GM18858 (cell line): ENCODE results near the gene SLC9A2.

Source experiments
- ATAC-seq: cut with Tn5 transposase; IDR thresholded peaks from one replicate; pipeline ENCODE4 v1.9.1; 2021; ENCODE audit not compliant: unreplicated experiment

SLC9A2 gene, protein sequence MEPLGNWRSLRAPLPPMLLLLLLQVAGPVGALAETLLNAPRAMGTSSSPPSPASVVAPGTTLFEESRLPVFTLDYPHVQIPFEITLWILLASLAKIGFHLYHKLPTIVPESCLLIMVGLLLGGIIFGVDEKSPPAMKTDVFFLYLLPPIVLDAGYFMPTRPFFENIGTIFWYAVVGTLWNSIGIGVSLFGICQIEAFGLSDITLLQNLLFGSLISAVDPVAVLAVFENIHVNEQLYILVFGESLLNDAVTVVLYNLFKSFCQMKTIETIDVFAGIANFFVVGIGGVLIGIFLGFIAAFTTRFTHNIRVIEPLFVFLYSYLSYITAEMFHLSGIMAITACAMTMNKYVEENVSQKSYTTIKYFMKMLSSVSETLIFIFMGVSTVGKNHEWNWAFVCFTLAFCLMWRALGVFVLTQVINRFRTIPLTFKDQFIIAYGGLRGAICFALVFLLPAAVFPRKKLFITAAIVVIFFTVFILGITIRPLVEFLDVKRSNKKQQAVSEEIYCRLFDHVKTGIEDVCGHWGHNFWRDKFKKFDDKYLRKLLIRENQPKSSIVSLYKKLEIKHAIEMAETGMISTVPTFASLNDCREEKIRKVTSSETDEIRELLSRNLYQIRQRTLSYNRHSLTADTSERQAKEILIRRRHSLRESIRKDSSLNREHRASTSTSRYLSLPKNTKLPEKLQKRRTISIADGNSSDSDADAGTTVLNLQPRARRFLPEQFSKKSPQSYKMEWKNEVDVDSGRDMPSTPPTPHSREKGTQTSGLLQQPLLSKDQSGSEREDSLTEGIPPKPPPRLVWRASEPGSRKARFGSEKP

DNA sequence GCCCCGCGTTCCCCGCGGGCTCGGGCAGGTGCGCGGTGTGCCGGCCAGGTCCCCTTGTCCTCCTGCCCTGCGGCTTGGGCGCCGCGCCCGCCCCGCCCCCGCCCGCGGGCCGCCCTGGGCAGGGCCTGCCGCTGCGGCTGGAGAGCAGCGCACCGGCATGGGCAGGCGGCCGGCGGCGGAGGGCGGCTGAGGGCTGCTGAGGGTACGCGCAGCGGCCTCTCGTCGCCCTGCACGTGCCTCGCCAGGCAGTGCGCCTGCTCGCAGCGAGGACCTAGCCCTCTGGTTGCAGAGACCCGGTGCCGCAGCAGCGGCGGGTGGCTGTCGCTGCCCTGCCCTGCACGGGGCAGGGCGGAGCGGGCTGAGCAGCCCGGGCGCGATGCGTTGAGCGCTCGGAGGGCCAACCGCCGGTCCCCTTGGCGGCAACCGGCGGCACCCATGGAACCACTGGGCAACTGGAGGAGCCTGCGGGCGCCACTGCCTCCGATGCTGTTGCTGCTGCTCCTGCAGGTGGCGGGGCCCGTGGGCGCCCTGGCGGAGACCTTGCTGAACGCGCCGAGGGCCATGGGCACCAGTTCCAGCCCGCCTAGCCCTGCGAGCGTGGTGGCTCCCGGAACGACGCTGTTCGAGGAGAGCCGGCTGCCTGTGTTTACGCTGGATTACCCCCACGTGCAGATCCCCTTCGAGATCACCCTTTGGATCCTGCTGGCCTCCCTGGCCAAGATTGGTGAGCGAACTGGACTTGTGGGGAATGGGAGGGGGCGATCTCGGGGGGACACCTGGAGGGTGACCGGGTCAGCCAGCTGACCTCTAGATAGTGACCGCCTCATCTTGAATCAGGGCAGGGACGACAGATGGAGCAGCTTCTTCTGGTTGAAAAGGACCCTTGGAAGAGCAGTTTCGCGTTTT is at the start of gene SLC9A2:
SLC9A2 (plus strand) TSS at position 140 of the 906 bp plus-strand sequence; CDS start at position 436, 296 bp downstream.
- ATAC-seq, result no peak

DNA sequence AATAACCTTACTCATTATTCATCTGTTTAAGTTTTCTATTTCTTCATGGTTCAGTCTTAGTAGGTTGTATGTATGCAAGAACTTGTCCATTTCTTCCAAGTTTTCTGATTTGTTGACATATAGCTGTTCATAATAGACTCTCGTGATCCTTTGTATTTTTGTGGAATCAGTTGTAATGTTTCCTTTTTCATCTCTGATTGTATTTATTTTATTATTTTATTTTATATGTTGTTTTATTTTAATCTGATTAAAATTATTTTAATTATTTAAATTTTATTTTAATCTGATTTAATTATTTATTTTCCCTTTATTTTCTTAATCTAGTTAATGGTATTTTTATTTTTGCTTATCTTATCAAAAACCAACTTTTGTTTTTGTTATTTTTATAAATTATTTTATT is 43.5 kb upstream of the SLC9A2 start:
- no peak for ATAC-seq

DNA sequence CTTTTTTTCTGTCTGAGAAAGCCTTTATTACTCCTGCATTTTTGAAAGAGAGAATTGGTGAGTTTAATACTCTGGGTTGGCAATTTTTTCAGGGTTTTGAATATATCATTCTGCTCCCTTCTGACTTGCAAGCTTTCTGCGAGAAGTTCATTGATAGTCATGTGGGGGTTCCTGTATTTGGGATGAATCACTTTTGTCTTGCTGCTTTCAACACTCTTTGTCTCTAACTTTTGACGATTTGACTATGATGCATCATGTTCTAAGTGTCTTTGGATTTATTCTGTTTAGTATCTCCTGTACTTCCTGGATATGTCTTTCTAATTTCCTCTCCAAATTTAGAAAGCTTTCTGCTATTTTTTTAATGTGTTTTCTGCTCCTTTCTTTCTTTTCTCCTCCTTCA is 41.0 kb upstream of the SLC9A2 start:
- no peak for ATAC-seq

DNA sequence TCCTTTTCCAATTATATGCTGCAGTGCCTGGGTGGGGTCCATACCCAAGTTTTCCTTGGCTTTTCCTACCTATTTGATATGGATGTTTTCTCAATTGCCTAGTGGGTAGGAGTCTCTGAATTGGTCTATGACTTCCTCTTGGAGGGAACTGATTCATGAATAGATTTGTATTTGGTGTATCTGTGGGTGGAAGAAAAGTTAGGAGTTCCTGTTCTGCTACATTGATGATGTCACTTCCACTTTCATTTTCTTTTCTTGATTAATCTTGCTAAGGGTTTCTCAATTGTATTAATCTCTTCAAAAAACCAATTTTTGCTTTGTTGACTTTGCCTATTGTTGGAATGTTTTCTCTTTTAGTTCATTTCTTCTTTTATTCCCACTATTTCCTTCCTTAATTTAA is 37.4 kb upstream of the SLC9A2 start:
- ATAC-seq, result no peak

DNA sequence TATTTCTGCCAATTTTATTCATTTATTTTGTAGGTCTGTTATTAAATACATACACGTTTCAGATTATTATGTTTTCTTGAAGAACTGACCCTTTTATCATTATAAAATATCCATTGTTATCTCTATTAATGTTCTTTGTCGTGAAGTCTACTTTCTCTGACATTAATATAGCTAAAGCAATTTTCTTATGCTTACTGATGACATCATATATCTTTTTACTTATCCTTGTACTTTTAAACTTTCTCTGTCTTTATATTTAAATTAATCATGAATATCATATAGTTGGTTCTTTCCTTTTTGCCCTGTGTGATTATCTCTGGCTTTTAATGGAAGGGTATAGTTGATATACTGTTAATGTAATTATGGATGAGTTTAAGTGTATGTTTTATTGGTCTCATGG is 36.5 kb upstream of the SLC9A2 start:
- no peak for ATAC-seq

DNA sequence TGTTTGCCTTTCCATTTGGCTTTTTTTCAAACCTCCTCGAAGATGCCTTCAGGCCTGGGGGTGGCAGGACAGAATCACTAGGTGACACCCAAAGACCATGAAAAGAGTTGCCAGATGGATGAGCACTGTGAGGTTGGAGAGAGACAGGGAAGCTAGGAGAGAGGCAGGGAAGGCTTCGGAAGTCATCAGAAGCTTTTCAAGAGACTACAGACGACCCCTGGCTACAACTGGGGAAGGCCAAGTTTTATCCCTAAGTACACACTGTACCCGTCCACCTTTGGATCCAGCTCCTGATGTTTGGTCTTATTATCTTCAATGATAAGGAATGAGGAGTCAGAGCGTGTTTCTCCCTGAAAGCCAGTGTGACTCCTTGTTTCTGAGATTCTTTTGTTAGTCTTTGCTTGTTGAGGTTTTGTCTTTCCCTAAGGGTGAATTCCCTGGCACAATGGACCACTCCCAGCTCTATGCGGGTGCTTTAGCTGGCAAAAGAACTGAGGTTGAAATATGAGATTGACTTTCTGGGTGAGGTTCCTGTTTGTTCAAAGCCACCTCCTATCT is 33.4 kb upstream of the SLC9A2 start:
- no peak for ATAC-seq

DNA sequence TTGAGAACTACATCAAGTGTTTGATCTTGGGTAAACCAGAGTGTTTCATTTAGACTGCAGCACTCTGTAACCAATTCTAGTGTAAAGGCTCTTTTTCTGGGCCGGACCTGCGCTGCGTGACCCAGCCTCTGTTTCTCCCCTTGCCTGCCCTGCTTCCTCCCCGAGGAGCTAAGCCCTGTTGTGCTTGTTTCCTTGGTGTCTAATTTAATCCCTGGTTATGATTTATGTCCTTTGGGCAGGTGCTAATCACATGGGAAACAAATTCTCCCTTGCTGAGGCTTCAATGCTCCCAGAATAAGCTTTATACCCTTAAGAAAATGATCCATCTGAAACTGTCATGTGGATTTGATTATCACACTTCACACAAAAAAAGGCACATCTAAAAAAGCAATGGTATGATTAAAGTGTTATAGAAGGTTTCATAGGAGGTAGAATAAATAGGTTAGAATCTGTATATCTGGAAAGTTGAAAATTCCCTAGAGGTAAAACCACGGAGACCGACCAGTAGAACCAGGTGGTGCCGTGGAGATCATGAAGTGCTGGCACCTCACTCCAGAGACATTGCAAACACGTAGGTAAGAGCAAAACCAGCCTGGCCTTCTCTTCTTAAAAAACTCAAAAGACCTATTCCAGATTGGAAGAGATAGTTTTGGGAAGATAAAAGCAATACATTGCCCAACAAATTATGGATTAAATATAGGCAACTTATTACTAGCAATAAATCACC is 31.0 kb upstream of the SLC9A2 start:
- ATAC-seq, result no peak

DNA sequence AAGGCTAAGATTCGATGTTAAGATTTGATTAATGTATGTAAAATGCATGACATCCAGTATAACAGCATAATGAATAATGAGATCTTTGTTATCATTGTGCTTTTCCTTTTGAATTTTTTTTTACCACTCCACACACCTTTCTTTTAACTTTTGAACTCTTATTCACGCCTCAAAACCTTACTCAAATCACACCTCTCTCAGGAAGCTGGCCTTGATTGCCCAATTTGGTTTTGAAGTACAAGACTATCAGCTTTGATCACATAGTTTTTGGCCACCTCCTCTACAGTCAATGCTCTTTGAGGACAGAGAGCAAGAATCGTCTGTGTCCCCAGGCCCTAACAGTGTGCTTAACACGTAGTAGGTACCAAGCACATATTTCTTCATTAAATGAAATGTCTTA is 29.9 kb upstream of the SLC9A2 start:
- ATAC-seq, result no peak

DNA sequence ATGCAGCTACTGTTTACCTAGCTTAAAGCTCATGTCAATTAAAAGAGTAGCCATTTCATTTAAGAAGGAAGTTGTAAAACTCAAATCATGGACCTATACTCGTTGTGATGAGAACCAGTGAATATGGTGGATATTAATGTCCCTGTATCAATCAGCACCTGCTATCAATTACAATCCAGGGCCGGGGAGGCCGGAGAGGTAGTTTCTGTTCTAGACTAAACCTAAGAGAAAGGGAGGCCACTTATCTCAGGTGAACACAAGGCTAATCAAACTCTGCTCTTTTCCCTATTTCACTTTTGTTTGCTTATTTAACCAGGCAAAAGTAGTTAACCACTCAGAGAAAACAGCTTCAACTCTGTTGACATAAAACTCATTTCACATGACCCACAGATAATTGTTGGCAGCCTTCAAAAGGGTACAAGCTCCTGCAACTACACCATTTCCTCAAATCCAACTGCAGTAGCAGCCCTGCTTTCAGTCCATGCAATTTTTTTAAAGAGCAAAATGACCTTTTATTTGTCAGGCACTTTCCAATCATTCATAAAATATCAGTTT is 27.8 kb upstream of the SLC9A2 start:
- no peak for ATAC-seq

DNA sequence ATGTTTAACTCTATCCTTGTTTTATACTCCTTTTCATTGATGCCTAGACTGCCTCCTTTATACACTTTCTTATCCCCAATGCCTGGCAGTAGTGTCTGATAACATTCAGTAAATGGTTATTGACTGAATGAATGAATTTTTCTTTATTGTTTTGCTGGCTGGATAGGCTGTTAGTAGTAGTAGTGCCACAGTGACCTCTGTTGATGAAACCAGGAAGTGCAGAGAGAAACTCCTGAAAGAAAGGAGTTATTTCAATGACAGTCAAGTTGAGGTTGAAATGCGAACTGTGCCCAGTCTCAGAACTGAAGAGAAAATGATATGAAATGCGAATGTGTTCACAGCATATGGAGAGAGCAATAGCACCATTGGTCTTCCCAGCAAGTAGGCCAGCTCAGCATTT is 26.8 kb upstream of the SLC9A2 start:
- ATAC-seq, result no peak

DNA sequence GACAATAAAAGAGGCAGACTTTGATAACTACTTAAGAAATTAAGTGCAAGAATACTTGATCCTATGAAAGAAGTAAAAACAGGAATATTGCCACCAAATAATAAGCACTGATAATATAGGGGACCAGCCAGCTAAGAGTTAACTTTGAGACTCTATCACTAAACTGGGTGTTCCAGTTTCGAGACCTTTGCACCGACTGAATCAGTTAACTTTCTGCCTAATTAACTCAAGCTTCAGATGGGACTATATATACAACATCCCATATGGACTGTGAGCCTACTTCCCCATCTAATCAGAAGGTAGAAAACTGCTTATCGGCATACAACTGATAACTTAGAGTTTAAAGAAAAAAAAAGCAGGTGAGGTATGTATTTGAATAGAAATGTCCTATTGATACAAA is 25.8 kb upstream of the SLC9A2 start:
- no peak for ATAC-seq

DNA sequence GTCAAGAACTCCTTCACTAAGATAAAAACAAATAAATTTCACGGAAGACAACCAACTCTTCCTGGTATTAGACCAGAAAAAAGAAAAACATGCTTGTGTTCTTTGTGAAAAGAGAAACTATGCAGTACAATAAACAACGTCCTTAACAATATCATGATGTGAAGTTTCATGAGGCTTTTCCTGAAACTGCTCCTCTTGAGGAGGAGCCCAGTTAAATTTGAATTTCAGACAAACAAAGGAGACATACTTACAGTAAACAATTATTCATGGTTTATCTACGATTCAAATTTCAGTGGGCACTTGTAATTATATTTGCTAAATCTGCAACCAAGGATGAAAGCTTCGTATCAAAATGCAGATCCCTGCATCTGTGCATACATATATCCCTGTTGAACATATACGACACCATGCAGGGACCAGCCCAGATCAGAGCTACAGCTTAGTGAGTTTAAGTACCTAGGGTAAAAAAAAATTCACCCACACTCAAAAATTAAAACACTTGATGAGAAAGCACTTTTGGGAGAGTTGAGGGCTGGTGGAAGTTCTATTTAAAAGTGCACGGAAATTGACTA is 24.8 kb upstream of the SLC9A2 start:
- no peak for ATAC-seq

DNA sequence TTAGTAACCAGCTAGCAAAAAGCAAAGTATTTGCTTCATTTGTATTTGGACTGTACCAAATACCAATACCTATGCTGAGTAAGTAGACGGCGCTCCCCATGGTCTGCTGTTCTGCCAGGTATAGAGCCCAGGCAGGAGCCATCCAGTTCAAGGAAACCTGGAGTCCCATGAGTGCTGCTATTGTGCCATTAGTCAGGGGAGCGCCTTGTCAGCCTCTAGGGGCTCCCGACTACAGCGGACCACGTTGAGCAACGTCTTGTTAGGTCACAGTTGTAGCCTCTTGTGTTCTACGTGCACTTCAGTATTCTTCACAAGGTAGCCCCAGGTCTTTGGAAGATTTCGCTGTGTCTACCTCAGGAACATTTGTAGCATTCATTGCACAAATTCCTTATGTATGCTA is 21.6 kb upstream of the SLC9A2 start:
- ATAC-seq, result no peak

DNA sequence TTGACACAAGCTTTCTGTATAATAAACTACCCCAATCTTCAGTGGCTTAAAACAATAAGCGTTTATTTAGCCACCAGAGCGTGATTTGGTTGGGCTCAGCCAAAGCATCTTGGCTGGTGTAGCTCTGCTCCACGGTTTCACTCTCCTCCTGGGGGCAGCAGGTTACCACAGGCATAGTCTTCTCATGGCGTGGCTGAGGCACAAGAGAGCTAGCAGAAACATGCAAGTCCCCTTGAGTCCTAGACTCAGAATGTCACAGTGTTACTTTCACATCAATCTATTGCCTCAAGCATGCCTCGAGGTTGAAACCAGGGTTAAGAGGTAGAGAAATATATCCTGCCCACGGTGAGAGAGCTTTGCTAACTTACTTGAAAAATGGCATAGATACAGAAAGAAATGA is 19.9 kb upstream of the SLC9A2 start:
- ATAC-seq, result no peak

DNA sequence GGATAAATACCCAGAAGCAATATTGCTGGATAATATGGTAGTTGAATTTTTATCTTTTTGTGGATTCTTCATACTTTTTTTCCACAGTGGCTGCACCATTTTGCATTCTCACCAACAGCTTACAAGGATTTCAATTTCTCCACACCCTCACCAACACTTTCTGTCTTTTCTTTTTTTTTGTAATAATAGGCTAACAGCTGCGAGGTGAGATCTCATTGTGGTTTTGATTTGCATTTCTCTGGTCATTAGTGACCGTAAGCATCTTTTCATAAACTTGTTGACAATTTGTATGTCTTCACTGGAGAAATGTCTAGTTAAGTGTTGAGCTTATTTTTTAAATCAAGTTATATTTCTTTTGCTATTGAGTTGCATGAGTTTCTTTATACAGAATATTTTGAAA is 17.6 kb upstream of the SLC9A2 start:
- ATAC-seq, result peak; percentile 42

DNA sequence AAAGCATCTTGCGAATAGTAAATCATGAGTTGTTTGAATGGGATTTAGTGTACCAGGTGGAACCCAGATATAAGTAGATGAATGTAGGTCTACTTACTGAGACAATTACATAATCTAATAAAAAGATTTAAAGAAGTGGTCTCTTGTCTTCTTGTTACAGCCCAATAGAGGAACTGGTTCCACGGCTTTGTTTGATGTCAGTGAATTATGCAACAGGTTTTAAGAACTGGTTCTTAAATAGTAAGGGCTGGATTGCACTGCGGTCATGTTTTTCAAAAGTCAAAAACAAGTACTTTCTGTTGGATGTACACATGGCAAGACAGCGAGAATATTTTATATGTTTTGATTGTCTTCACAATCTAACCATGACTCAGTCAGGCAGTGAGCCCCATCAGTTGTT is 15.4 kb upstream of the SLC9A2 start:
- ATAC-seq, result no peak

DNA sequence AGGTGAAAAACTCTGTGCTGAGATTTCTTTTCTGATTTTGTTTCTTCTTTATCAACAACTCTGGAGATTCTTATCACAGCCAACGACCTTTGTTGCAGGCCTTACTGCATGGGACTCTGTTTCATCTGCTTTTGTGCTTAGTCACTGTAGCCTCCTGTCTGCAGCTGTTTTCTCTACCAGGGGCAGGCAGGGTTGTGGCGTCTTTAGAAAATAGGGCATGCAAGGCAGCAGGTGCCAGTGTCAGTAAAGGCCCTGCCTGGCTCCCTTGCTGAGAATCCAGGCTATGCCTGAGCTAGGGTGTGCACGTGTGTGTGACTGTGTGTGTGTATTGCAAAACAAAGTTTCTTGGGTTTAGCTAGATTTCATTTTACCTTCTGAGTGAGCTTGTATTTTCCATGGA is 14.6 kb upstream of the SLC9A2 start:
- no peak for ATAC-seq

DNA sequence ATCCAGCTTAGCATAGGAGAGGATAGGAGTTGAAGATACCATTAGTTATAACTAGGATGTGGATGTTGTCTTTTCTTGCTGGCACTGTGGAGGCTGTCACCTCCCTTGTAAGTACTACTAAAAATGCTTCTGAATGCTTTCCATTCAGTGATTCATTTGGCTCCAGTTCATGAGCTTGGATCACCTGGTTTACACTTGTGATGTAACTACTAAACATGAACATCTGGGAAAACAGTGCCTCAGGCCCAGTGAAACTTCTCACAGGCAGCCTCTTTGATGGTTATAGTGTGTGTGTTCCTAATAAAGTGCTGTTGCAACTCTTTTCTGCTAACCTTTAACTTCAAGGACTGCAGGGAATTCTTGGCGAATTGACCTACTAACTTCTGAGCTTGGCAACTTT is 13.0 kb upstream of the SLC9A2 start:
- no peak for ATAC-seq

DNA sequence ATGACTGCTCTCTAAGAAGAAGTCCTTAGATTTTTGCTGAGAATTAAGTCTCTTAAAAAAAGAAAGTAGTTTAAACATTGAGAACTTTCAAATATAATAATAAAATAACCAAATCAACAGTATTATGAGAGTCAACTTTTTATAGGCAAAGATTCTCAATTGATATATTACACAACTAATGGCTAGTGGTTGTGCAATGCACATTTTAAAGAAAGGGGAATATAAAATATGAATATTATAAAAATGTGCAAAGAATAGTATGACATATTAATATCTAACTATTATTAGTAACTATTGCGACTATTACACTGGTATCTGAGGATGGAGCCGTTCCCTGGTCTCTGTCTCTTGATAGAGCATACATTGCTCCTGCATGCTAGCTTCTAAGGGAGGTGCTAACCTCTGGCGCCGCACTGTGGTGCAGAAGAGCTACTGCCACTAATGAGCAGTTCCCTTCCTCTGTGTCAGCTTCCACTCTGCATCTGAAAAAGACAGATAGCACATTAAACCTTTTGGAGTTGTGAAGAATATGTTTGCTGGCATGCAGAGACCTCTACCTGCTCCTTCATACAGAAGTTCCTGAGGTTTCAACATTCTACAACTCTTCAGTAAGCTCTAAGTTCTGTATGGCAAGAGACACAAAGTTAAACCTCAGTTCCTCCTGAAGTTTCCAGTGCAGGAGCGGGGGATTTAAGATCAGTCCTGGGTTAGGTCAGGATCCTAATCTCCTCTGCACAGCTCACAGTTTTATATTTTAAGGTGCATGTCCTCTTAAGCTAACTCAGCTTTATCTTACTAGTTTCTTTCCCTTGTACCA is 3.5 kb upstream of the SLC9A2 start:
- ATAC-seq, result peak; percentile 86
